OCI-LY7 (cell line): Measurements from ENCODE around the gene INSL3. TPM values are rescaled to one million over a fixed set of nuclear protein-coding genes. Genes with fewer than 3 reads are reported as not detected.

ENCODE experiments used
- BruUV-seq: library from RNA; stranded (reverse); fragments of 400-500 nt; replicated peaks from 2 replicates; lab custom pipeline; 2021; lab: Mats Ljungman, UMichigan
- CTCF ChIA-PET: fragments of 300-600 bp; sonication (Branson Sonifier 250); formaldehyde crosslinking; loops from one replicate; lab custom pipeline; 2022; ENCODE audit warnings: antibody characterized with exemption; ENCODE audit not compliant: unreplicated experiment; lab: Charles Lee
- POLR2A ChIA-PET: fragments of 300-600 bp; sonication (Branson Sonifier 250); formaldehyde crosslinking; loops from one replicate; lab custom pipeline; 2022; ENCODE audit warnings: antibody characterized with exemption; lab: Charles Lee
- DNase-seq: peaks from one replicate; pipeline ENCODE4 v3.0.0-alpha.2; 2015; ENCODE audit warnings: low spot score
- H2AFZ ChIP-seq: fragments of 200-600 bp; sonication (generic), shearing (Covaris generic); 2 replicates; pipeline ENCODE4 v1.6.1; 2014; ENCODE audit warnings: mild to moderate bottlenecking, antibody characterized with exemption, low read length, moderate library complexity
- H3K27ac ChIP-seq: fragments of 200-600 bp; sonication (generic); 2 replicates; pipeline ENCODE4 v1.5.1; 2014; ENCODE audit warnings: mixed run types, low read depth, mild to moderate bottlenecking, moderate library complexity, low read length, inconsistent platforms; ENCODE audit not compliant: poor library complexity, severe bottlenecking
- H3K36me3 ChIP-seq: fragments of 200-600 bp; sonication (generic); 2 replicates; pipeline ENCODE4 v1.6.1; 2014; ENCODE audit warnings: mild to moderate bottlenecking, antibody characterized with exemption, low read length, moderate library complexity, mixed read lengths; ENCODE audit not compliant: insufficient read depth
- H3K4me1 ChIP-seq: fragments of 200-600 bp; sonication (generic); 2 replicates; pipeline ENCODE4 v1.5.1; 2014; ENCODE audit warnings: mild to moderate bottlenecking, low read length; ENCODE audit not compliant: insufficient read depth, poor library complexity, severe bottlenecking
- H3K4me2 ChIP-seq: fragments of 200-600 bp; sonication (generic); 2 replicates; pipeline ENCODE4 v1.6.1; 2014; ENCODE audit warnings: mild to moderate bottlenecking, low read length
- H3K4me3 ChIP-seq: fragments of 200-600 bp; sonication (generic); 2 replicates; pipeline ENCODE4 v1.5.1; 2014; ENCODE audit warnings: mild to moderate bottlenecking, low read depth, low read length; ENCODE audit not compliant: poor library complexity, severe bottlenecking
- H3K79me2 ChIP-seq: fragments of 200-600 bp; sonication (generic); 2 replicates; pipeline ENCODE4 v1.6.1; 2016; ENCODE audit warnings: low read depth, mild to moderate bottlenecking, low read length, moderate library complexity, mixed read lengths; ENCODE audit not compliant: insufficient read depth
- H3K9me2 ChIP-seq: fragments of 200-600 bp; sonication (generic); 2 replicates; pipeline ENCODE4 v1.6.1; 2016; ENCODE audit warnings: mild to moderate bottlenecking, low read length, mixed read lengths; ENCODE audit not compliant: insufficient read depth
- H3K9me3 ChIP-seq: fragments of 200-600 bp; sonication (generic); 2 replicates; pipeline ENCODE4 v1.6.1; 2014; ENCODE audit warnings: mild to moderate bottlenecking, mixed run types, low read length, mixed read lengths
- H4K20me1 ChIP-seq: fragments of 200-600 bp; sonication (generic); 2 replicates; pipeline ENCODE4 v1.6.1; 2014; ENCODE audit warnings: mild to moderate bottlenecking, antibody characterized with exemption, low read length, moderate library complexity, mixed read lengths; ENCODE audit not compliant: insufficient read depth
- EZH2phosphoT487 ChIP-seq: fragments of 200-600 bp; sonication (generic); IDR thresholded peaks from 2 replicates; pipeline ENCODE4 v1.6.1; 2018; ENCODE audit warnings: low read depth, borderline replicate concordance, mild to moderate bottlenecking, mixed run types, antibody characterized with exemption, low read length, moderate library complexity, mixed read lengths
- intact Hi-C: fragments of 100-400 bp; cut with micrococcal nuclease; formaldehyde crosslinking; loops from one replicate; pipeline ENCODE4 v1.10.0; 2022; ENCODE audit not compliant: unreplicated experiment
- total RNA-seq, 2 experiments: library from RNA; depleted of rRNA in 1 of 2; stranded (reverse); fragments of >200 nt in 1 of 2; shearing (Covaris generic) in 1 of 2; gene quantifications; 2 replicates each; pipeline ENCODE4 v1.2.3, GENCODE V29; 2014 to 2022
- TF ChIP-seq, protein P1 (sequence below): fragments of 200-600 bp; sonication (generic); conservative IDR thresholded peaks from 2 replicates; pipeline ENCODE4 v1.5.1; 2014; ENCODE audit warnings: mild to moderate bottlenecking, antibody characterized with exemption, low read length, moderate library complexity, mixed read lengths

INSL3 gene
- total RNA-seq, 2 experiments from 2014 or later, result 0.25 to 0.38 TPM

DNA sequence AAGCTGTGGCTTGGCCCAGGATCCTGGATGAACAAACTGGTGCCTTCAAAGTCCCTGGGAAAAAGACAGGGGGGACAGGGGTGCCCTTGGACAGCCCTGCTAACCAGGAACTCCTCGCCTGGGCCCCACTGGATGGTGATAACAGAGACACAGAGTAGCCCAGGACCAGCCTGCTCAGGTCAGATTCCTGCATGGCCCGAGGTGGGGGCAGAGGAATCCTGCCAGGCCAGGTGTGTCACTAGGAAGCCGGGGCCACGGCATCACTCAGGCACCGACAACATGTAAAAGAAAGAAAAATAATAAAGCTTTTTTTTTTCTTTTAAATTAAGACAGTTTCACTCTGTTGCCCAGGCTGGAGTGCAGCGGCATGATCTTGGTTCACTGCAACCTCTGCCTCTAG, 32.7 kb upstream of the INSL3 start:
- POLR2A ChIA-PET, result interaction anchor here (0.7 kb wide), 1 partner anchor 45 kb away, joined by 5 read pairs; no protein-coding TSS in a partner anchor
- DNase-seq, result no peak

DNA sequence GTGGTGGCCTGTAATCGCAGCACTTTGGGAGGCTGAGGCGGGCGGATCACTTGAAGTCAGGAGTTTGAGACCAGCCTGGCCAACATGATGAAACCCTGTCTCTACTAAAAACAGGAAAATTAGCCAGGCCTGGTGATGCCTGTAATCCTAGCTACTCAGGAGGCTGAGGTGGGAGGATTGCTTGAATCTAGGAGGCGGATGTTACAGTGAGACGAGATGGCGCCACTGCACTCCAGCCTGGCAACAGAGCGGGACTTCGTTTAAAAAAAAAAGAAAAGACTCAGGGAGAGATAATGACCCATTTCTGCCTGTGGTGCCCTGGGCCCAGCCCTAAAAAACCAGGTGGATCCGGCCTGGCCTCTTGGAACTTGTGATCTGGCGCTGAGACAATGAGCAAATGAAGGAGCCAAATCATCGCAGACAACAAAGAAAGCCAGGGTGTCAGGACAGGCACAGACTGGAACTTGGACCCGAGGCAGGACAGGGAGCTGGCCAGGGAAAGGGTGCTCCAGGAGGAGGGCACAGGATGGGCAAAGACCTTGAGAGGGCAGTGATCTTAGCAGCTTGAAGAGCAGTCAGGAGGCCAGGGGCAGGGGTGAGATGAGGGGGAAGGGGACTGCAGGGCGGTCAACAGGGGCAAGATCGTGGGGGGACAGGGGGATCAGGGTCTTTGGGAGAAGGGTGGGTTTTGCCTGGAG, 27.4 kb upstream of the INSL3 start:
- ChIA-PET CTCF (interaction anchor here (2.7 kb wide), 1 partner anchor 11 kb away, joined by 11 read pairs; the partner anchor contains the start of gene RPL18A), POLR2A (interaction anchor here (0.6 to 2.3 kb wide), 4 partner anchors 10 to 404 kb away, joined by 5 to 14 read pairs (median 8); partner anchors contain the start of gene RPL18A)
- Histone ChIP-seq H3K36me3 (no peaks in the 10 kb centered on the region), H3K27ac (peak overlapping the region; percentile 81), H3K79me2 (no peaks in the 10 kb centered on the region), H4K20me1 (no peaks in the 10 kb centered on the region), H2AFZ (peak overlapping the region; percentile 32; the same call in 1 of the 2 replicates), H3K9me2 (no peaks in the 10 kb centered on the region), H3K4me3 (no peak overlapping the region), H3K4me1 (peaks cover 49% of the 10 kb centered on the region), H3K9me3 (no peaks in the 10 kb centered on the region), H3K4me2 (peak overlapping the region; percentile 72)
- no peak for DNase-seq
- BruUV-seq, result no TSS peak
- no peak for TF ChIP-seq EZH2phosphoT487
- TF ChIP-seq, protein P1, sequence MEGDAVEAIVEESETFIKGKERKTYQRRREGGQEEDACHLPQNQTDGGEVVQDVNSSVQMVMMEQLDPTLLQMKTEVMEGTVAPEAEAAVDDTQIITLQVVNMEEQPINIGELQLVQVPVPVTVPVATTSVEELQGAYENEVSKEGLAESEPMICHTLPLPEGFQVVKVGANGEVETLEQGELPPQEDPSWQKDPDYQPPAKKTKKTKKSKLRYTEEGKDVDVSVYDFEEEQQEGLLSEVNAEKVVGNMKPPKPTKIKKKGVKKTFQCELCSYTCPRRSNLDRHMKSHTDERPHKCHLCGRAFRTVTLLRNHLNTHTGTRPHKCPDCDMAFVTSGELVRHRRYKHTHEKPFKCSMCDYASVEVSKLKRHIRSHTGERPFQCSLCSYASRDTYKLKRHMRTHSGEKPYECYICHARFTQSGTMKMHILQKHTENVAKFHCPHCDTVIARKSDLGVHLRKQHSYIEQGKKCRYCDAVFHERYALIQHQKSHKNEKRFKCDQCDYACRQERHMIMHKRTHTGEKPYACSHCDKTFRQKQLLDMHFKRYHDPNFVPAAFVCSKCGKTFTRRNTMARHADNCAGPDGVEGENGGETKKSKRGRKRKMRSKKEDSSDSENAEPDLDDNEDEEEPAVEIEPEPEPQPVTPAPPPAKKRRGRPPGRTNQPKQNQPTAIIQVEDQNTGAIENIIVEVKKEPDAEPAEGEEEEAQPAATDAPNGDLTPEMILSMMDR, result no peak
- intact Hi-C loops, result no loop called here

More for the DNA sequence above, 32.7 kb upstream of the INSL3 start:
- no peak overlapping the region for H3K27ac ChIP-seq
- TF ChIP-seq, protein P1, result no peak
- TF ChIP-seq EZH2phosphoT487, result no peak
- H3K4me3 ChIP-seq, result no peak overlapping the region
- no peaks in the 10 kb centered on the region for H3K9me2 ChIP-seq
- H3K79me2 ChIP-seq, result no peaks in the 10 kb centered on the region
- BruUV-seq, result no TSS peak
- H2AFZ ChIP-seq, result no peak overlapping the region
- intact Hi-C loops, result loop anchor here (2.0 kb wide), 1 partner anchor 69 kb away; no protein-coding TSS in a partner anchor
- peaks cover 29% of the 10 kb centered on the region for H3K4me1 ChIP-seq
- H4K20me1 ChIP-seq, result no peaks in the 10 kb centered on the region
- CTCF ChIA-PET, result no interaction called here
- H3K36me3 ChIP-seq, result no peaks in the 10 kb centered on the region
- no peak overlapping the region for H3K4me2 ChIP-seq
- no peaks in the 10 kb centered on the region for H3K9me3 ChIP-seq
